DMS153 treated with DMSO at 0.1 percent for 48 hours (cell line): ENCODE measurements around the gene TTC6.

Source experiments
- DNase-seq: peaks from one replicate; lab custom pipeline; 2025; ENCODE audit not compliant: unreplicated experiment; lab: John Stamatoyannopoulos, UW

Gene TTC6

GRCh38 chr14:37620856-37621255 is 25.4 kb downstream of the TTC6 start:
- DNase-seq: no peak

GRCh38 chr14:37622231-37622923 is 26.9 kb downstream of the TTC6 start:
- DNase-seq: no peak

- DNase-seq: no peak
Measured at GRCh38 chr14:37623426-37623951, 28.1 kb downstream of the TTC6 start.

GRCh38 chr14:37623971-37624370 is 28.5 kb downstream of the TTC6 start:
- no peak for DNase-seq

- DNase-seq: no peak
Measured at GRCh38 chr14:37625597-37626595, 30.5 kb downstream of the TTC6 start.

- DNase-seq: no peak
Measured at GRCh38 chr14:37637341-37637740, 41.9 kb downstream of the TTC6 start.

- no peak for DNase-seq
Measured at GRCh38 chr14:37638599-37638998, 43.2 kb downstream of the TTC6 start.

GRCh38 chr14:37641117-37641516 is 45.7 kb downstream of the TTC6 start:
- DNase-seq: no peak

- no peak for DNase-seq
Measured at GRCh38 chr14:37642125-37642524, 46.7 kb downstream of the TTC6 start.

GRCh38 chr14:37643701-37644100 is 48.3 kb downstream of the TTC6 start:
- DNase-seq: no peak
